ENCODE data around the gene MPRIP.
"Not testable (repeated sequence)": the region's sequence is repeated elsewhere in the genome, so short reads cannot be mapped to it uniquely, and the experiment has no call there.

MPRIP gene

GRCh38 chr17:17175340-17175739 lies 133.1 kb downstream of the MPRIP start:
- DNase-seq, result no peak

GRCh38 chr17:17175917-17176316 lies 133.7 kb downstream of the MPRIP start:
- no peak for DNase-seq

- DNase-seq, result no peak
Observed at GRCh38 chr17:17176341-17176740, 134.1 kb downstream of the MPRIP start.

GRCh38 chr17:17177176-17177575 lies 134.9 kb downstream of the MPRIP start:
- no peak for DNase-seq

GRCh38 chr17:17179371-17179827 lies 137.1 kb downstream of the MPRIP start:
- no peak for DNase-seq

GRCh38 chr17:17180141-17180603 lies 137.9 kb downstream of the MPRIP start:
- DNase-seq, result no peak

GRCh38 chr17:17180741-17181525 lies 138.7 kb downstream of the MPRIP start:
- DNase-seq, result no peak

GRCh38 chr17:17181666-17182597 lies 139.7 kb downstream of the MPRIP start:
- no peak for DNase-seq

GRCh38 chr17:17182598-17183136 lies 140.4 kb downstream of the MPRIP start:
- DNase-seq, result no peak

- DNase-seq, result no peak
Observed at GRCh38 chr17:17183744-17184143, 141.5 kb downstream of the MPRIP start.

GRCh38 chr17:17184985-17185757 lies 142.9 kb downstream of the MPRIP start:
- DNase-seq, result not testable (repeated sequence)

- no peak for DNase-seq
Observed at GRCh38 chr17:17186051-17186450, 143.8 kb downstream of the MPRIP start.

GRCh38 chr17:17186551-17187505 lies 144.6 kb downstream of the MPRIP start:
- no peak for DNase-seq

- no peak for DNase-seq
Observed at GRCh38 chr17:17188586-17188985, 146.3 kb downstream of the MPRIP start.

- no peak for DNase-seq
Observed at GRCh38 chr17:17189559-17189958, 147.3 kb downstream of the MPRIP start.

- no peak for DNase-seq
Observed at GRCh38 chr17:17190188-17190587, 147.9 kb downstream of the MPRIP start.

GRCh38 chr17:17191346-17191792 lies 149.1 kb downstream of the MPRIP start:
- no peak for DNase-seq

GRCh38 chr17:17191961-17192381 lies 149.7 kb downstream of the MPRIP start:
- no peak for DNase-seq

- DNase-seq, result not testable (repeated sequence)
Observed at GRCh38 chr17:17195466-17195865, 153.2 kb downstream of the MPRIP start.

GRCh38 chr17:17196776-17197175 lies 154.5 kb downstream of the MPRIP start:
- no peak for DNase-seq

GRCh38 chr17:17198281-17198680 lies 156.0 kb downstream of the MPRIP start:
- no peak for DNase-seq
